HUES6 (cell line): ENCODE data around the gene CNTFR.

Source experiments
- H3K27ac ChIP-seq: 2 replicates; pipeline ENCODE4 v1.7.0; 2013; ENCODE audit warnings: low read depth, mild to moderate bottlenecking, low read length, inconsistent platforms
- H3K27me3 ChIP-seq: 2 replicates; pipeline ENCODE4 v1.6.1; 2013; ENCODE audit warnings: low read length; ENCODE audit not compliant: control insufficient read depth, insufficient read depth
- H3K36me3 ChIP-seq: 2 replicates; pipeline ENCODE4 v1.6.1; 2013; ENCODE audit warnings: low read length; ENCODE audit not compliant: control insufficient read depth, insufficient read depth
- H3K4me1 ChIP-seq: 2 replicates; pipeline ENCODE4 v1.6.1; 2013; ENCODE audit warnings: low read length; ENCODE audit not compliant: control insufficient read depth, insufficient read depth
- H3K4me3 ChIP-seq: 2 replicates; pipeline ENCODE4 v1.5.1; 2013; ENCODE audit warnings: low read depth, low read length
- H3K9ac ChIP-seq: one replicate; pipeline ENCODE4 v1.6.1; 2013; ENCODE audit warnings: mild to moderate bottlenecking, low read length
- H3K9me3 ChIP-seq: 2 replicates; pipeline ENCODE4 v1.6.1; 2013; ENCODE audit warnings: low read depth, low read length; ENCODE audit not compliant: control insufficient read depth, insufficient read depth

Gene CNTFR

DNA sequence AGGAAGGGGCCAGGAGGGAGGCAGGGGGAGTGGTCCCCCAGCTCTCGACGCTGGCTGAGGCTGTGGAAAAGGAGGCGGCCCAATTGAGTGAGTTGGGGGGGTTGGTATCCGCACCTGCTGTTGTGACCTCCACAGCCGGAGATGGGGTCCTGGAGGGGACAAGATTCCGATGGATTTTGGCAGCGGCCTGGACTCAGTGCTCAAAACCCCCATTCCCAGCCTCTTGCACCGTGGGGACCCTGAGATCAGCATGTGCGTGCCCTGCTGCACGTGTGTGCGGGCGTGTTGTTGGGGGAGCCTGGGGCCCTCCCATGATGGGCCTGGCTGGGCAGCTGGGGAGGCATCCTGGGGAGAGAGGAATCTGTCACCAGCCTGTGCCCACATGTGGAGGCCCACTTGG is 15.0 kb downstream of the CNTFR start:
- H3K27me3 ChIP-seq = peaks cover 34% of the 10 kb centered on the region
- H3K4me3 ChIP-seq = no peak overlapping the region
- H3K9ac ChIP-seq = no peak overlapping the region
- no peaks in the 10 kb centered on the region for H3K36me3 ChIP-seq
- H3K9me3 ChIP-seq = no peaks in the 10 kb centered on the region
- peaks cover 56% of the 10 kb centered on the region for H3K4me1 ChIP-seq
- no peak overlapping the region for H3K27ac ChIP-seq

DNA sequence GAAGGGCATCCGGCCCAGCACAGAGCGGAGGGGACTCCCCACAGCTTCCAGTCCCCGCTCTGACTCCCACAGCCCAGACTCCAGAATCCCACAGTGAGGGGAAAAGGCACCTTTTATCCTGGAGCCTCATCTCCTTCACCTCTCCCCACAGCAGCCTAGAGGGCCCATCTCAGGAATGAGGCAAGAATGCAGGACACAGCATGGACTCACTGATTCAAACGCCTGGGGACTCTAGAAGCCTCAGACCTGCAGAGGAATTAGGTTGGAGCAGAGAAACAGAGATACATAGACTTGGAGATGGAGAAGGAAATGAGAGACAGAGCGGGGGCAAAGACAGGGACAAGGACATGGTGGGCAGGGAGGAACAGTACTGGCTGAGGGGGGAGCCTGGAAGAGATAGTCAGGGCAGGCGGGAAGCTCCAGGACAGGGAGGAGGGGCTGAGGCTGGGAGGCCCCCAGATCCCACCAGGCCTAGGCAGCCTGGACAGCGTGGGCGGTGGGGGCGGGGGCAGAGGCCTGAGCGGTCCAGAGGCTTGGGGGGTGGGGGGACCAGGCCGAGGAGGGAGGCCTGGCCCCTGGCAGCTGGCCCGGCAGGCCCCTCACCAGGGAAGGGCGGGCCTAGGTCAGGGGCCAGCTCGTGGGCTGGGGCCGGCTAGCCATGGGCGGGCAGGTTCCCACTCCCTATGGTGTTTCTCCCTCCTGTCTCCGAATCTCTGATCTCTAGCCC is 15.8 kb downstream of the CNTFR start:
- no peak overlapping the region for H3K27ac ChIP-seq
- H3K4me1 ChIP-seq = peaks cover 57% of the 10 kb centered on the region
- no peaks in the 10 kb centered on the region for H3K36me3 ChIP-seq
- H3K9ac ChIP-seq = no peak overlapping the region
- H3K4me3 ChIP-seq = no peak overlapping the region
- peaks cover 26% of the 10 kb centered on the region for H3K27me3 ChIP-seq
- no peaks in the 10 kb centered on the region for H3K9me3 ChIP-seq

DNA sequence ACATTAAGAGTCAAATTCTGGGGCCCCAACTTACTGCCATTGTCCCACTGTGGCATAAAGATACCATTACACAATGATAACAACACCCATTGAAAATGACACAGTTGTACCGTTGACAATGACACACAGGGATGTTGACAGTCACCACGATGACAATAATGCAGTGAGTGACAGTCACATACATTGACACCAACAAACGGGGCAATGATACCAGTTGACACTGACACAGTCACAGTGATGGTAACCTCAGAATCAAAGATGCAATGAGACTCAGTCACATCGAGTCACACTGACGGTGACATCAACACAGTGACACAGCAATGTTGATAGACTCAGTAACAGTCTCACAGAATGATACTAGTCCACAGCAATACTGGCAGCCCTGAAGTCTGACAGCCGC is 16.9 kb downstream of the CNTFR start:
- Histone ChIP-seq H3K27me3 (peaks cover 21% of the 10 kb centered on the region), H3K36me3 (no peaks in the 10 kb centered on the region)

DNA sequence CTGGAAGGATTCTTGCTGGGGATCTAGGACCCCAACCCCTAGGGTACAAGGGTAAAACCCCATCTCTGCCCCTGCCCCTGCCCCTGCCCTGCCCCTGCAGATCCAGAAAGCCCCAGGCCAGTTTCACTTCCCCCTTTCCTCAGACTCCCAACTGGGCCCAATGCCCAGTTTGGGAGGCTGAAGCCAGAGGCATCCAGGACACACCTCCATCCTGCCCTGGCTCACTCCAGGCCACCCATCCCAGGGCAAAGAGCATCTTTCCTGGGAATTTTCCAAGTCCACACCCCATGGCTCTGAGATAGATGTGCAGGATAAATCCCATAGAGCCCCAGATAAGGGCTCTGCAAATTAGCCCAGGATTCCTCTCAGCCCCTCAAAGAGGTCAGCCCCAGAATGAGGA is 17.4 kb downstream of the CNTFR start:
- Histone ChIP-seq H3K36me3 (no peaks in the 10 kb centered on the region), H3K4me3 (no peak overlapping the region), H3K9me3 (no peaks in the 10 kb centered on the region), H3K9ac (no peak overlapping the region), H3K4me1 (peaks cover 54% of the 10 kb centered on the region), H3K27me3 (peaks cover 16% of the 10 kb centered on the region), H3K27ac (no peak overlapping the region)

More for the DNA sequence above, 16.9 kb downstream of the CNTFR start:
- peaks cover 59% of the 10 kb centered on the region for H3K4me1 ChIP-seq
- no peak overlapping the region for H3K27ac ChIP-seq
- H3K9me3 ChIP-seq = no peaks in the 10 kb centered on the region
- H3K9ac ChIP-seq = no peak overlapping the region
- H3K4me3 ChIP-seq = no peak overlapping the region

DNA sequence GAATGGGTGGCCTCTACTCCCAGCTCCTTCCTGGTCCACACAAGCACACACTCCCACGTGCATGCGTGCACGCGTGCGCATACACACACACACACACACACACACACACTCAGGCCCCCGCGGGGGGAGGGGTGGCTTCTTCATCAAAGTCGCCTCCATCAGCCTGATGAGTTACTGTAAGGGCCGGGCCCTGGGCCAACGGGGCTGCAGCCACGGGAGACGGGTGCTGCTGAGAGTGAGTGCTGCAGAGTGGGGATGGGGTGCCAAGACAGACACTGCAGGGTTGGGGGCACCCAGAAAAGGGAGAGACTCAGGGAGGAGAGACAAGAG is 18.1 kb downstream of the CNTFR start:
- H3K9ac ChIP-seq = no peak overlapping the region
- no peaks in the 10 kb centered on the region for H3K36me3 ChIP-seq
- no peaks in the 10 kb centered on the region for H3K9me3 ChIP-seq
- H3K27ac ChIP-seq = no peak overlapping the region
- H3K4me3 ChIP-seq = no peak overlapping the region
- H3K27me3 ChIP-seq = peaks cover 10% of the 10 kb centered on the region
- H3K4me1 ChIP-seq = peaks cover 52% of the 10 kb centered on the region

DNA sequence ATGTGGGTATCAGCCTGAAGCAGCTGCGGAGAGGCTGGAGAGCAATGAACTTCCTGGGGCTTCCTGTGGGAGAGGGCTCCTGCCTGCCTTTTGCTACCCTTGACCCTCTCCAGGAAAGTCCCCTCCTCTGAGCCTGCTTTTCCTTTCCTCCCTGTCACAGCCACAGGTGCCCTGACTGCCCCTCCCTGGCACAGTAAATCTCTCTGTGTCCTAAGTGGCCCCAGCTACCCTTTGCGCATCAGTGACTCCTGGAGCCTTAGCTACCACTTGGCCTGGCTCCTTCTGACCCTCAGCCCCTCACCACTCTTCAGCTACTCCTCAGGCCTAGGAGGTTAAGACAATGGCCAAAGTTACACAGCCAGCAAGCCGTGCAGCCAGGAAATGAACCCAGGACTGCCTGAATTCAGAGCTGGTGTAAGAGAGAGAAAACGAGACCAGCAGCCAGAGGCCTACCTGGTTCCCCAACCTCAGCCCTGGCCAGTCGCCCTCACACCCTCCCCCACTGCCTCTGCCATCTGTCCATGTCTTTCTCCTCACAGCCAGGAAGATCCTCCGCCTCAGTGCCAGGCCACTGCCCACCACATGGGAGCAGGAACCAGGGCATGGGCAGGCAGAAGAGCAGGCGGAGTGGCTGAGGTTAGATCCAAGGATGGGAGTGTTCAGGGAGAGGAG is 18.6 kb downstream of the CNTFR start:
- Histone ChIP-seq H3K4me3 (no peak overlapping the region), H3K36me3 (no peaks in the 10 kb centered on the region), H3K27ac (no peak overlapping the region), H3K4me1 (peaks cover 52% of the 10 kb centered on the region), H3K9ac (no peak overlapping the region), H3K27me3 (peaks cover 6% of the 10 kb centered on the region; the same call in 1 of the 2 replicates), H3K9me3 (no peaks in the 10 kb centered on the region)

DNA sequence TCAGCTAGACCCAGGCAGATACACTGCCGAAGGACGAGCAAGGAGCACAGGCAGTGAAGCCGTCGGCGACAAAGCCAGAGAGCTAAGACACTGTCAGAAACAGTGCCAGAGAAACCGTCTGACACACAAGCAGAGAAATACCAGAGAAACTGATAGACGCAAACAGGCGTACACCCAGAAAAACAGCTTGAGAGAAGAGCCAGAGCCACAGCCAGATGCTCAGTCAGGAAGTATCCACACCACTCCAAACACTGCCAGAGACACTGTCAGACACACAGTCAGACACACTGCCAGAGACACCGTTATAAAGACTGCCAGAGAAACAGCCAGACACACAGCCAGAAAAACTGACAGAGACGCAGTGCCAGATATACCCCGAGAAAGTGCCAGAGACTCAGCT is 19.1 kb downstream of the CNTFR start:
- Histone ChIP-seq H3K36me3 (no peaks in the 10 kb centered on the region), H3K27ac (no peak overlapping the region), H3K27me3 (peaks cover 3% of the 10 kb centered on the region; the same call in 1 of the 2 replicates), H3K9me3 (no peaks in the 10 kb centered on the region), H3K9ac (no peak overlapping the region), H3K4me1 (peaks cover 53% of the 10 kb centered on the region), H3K4me3 (no peak overlapping the region)

DNA sequence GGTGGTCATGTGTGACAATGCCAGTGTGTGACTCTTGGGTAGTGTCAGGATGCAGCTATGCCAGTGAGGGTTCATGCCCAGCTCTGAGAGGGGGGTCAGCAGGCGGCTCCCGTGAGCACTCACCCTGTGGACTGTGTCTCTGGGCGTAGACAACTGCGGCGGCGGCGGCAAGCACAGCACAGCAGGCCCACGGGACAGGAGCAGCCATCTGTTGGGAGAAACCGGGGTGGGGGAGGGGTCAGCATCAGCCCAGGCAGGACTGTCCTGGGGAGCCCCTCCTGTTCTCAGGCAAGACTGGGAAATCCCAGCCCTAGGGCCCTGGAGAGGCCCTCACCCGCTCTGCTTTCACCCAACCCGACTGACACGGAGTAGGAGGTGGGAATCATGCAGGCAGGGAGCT is 20.8 kb downstream of the CNTFR start:
- H3K9me3 ChIP-seq = no peaks in the 10 kb centered on the region
- no peaks in the 10 kb centered on the region for H3K36me3 ChIP-seq
- H3K27ac ChIP-seq = no peak overlapping the region
- H3K4me3 ChIP-seq = no peak overlapping the region
- H3K27me3 ChIP-seq = peaks cover 5% of the 10 kb centered on the region; the same call in 1 of the 2 replicates
- H3K9ac ChIP-seq = no peak overlapping the region
- peaks cover 50% of the 10 kb centered on the region for H3K4me1 ChIP-seq

DNA sequence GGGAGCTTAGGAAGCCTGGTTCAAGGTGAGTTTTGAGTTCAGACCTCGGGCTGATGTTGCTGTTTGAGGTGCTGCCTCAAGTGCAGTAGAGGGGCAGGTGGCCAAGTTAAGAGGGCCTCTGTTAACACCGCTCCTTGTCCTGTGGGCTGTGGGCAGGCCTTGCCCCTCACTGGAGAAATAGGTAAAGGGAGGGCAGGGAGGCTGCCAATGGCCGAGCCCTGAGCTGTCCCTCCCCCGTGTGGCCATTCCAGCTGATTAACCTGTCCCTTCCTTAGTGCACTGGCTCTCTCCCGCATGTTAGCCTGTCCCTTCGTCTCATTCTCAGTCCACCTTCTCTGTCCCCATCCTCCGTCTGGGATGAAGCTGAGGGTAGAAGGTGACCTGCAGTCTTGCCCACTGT is 21.4 kb downstream of the CNTFR start:
- no peaks in the 10 kb centered on the region for H3K36me3 ChIP-seq
- no peak overlapping the region for H3K27ac ChIP-seq
- no peak overlapping the region for H3K9ac ChIP-seq
- no peaks in the 10 kb centered on the region for H3K9me3 ChIP-seq
- no peak overlapping the region for H3K4me3 ChIP-seq
- H3K4me1 ChIP-seq = peaks cover 47% of the 10 kb centered on the region
- H3K27me3 ChIP-seq = peaks cover 10% of the 10 kb centered on the region; the same call in 1 of the 2 replicates

DNA sequence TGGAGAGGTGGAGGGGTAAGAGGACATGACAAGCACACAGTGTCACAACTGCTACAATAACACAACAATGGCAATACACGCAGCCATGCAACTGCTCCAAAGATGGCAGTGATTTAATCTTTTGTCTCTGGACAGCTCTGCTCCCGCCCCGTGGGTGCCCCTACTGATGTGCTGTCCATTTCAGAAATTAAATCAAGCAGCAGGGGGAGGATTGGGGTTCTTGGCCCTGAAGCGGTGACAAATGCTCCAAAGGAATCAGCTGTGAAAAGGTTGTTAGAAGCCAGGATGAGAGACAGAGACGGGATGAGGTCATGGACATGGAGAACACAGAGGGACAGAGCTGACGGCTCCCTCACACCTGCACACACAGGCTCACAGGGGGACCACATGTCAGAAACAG is 22.6 kb downstream of the CNTFR start:
- H3K36me3 ChIP-seq = no peaks in the 10 kb centered on the region
- peaks cover 47% of the 10 kb centered on the region for H3K4me1 ChIP-seq
- peaks cover 10% of the 10 kb centered on the region; the same call in 1 of the 2 replicates for H3K27me3 ChIP-seq

DNA sequence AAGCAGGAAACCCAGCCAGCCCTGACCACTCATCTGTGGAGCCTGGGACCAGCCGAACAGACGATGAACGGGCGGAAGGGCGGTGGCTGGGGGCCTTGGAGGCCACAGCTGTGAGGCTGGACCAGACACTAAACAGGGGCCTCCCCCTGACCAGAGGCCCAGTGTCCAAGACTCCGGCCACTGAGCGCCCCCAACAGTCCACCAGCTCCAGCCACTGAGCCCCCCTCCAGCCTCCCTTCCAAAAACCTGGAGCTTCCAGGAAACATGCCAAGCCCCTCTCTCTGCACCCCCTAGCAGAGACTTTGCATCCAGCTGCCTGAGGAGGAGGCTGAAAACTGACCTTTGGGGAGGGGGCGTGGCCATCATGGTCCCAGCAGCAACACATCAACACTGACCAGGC is 23.2 kb downstream of the CNTFR start:
- no peaks in the 10 kb centered on the region for H3K9me3 ChIP-seq
- H3K4me3 ChIP-seq = no peak overlapping the region
- H3K4me1 ChIP-seq = peaks cover 46% of the 10 kb centered on the region
- H3K27ac ChIP-seq = no peak overlapping the region
- H3K27me3 ChIP-seq = peaks cover 10% of the 10 kb centered on the region; the same call in 1 of the 2 replicates
- no peak overlapping the region for H3K9ac ChIP-seq
- no peaks in the 10 kb centered on the region for H3K36me3 ChIP-seq

More for the DNA sequence above, 22.6 kb downstream of the CNTFR start:
- H3K9me3 ChIP-seq = no peaks in the 10 kb centered on the region
- no peak overlapping the region for H3K27ac ChIP-seq
- H3K4me3 ChIP-seq = no peak overlapping the region
- H3K9ac ChIP-seq = no peak overlapping the region
